ENCODE data around the gene ZNF438.
A peak's percentile ranks its signal among the peaks of the same experiment; 100 is the strongest.

DNA sequence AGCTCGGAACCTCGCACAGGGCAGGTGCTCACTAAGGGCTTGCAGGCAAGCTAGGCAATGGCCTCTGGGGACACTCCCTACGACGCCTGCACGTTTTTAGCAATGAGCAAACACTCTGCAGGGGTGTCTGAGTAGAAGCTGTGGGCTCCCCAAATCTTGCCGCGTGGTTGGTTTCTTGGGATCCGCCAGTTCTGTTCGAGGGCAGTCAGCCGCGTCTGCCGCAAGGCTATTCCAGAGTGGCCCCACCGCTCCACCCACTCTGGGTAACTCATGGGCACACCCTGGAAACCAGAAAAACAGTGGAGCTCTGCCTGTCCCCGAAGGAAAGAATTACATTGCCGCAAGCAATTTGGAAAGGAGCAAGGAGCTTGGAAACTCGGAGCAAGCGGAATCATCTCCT is 212.8 kb downstream of the ZNF438 start:
- TF ChIP-seq NFIC (IDR thresholded peaks at IDR 0.05) = peak; percentile 74
- TF ChIP-seq, protein P1, sequence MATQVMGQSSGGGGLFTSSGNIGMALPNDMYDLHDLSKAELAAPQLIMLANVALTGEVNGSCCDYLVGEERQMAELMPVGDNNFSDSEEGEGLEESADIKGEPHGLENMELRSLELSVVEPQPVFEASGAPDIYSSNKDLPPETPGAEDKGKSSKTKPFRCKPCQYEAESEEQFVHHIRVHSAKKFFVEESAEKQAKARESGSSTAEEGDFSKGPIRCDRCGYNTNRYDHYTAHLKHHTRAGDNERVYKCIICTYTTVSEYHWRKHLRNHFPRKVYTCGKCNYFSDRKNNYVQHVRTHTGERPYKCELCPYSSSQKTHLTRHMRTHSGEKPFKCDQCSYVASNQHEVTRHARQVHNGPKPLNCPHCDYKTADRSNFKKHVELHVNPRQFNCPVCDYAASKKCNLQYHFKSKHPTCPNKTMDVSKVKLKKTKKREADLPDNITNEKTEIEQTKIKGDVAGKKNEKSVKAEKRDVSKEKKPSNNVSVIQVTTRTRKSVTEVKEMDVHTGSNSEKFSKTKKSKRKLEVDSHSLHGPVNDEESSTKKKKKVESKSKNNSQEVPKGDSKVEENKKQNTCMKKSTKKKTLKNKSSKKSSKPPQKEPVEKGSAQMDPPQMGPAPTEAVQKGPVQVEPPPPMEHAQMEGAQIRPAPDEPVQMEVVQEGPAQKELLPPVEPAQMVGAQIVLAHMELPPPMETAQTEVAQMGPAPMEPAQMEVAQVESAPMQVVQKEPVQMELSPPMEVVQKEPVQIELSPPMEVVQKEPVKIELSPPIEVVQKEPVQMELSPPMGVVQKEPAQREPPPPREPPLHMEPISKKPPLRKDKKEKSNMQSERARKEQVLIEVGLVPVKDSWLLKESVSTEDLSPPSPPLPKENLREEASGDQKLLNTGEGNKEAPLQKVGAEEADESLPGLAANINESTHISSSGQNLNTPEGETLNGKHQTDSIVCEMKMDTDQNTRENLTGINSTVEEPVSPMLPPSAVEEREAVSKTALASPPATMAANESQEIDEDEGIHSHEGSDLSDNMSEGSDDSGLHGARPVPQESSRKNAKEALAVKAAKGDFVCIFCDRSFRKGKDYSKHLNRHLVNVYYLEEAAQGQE (IDR thresholded peaks at IDR 0.05; ENCODE audit: low read depth) = no peak
- 0 out of 2 replicates have a peak, but pooled peaks have one; percentile 1 for TF ChIP-seq RAD21 (IDR thresholded peaks at IDR 0.05; ENCODE audit: low read depth)
- peak; percentile 28; the same call in 1 of the 2 replicates for TF ChIP-seq FOXM1 (IDR thresholded peaks at IDR 0.05; ENCODE audit: borderline replicate concordance, low read depth)
- TF ChIP-seq TCF12 (IDR thresholded peaks at IDR 0.05; ENCODE audit: low read depth) = peak; percentile 77; the same call in 1 of the 2 replicates
- TF ChIP-seq TEAD4 (IDR thresholded peaks at IDR 0.05) = peak; percentile 54
- TF ChIP-seq EP300 (IDR thresholded peaks at IDR 0.05; ENCODE audit: borderline replicate concordance) = peak; percentile 81

All from Ishikawa (cell line).